Mucosa of rectum (tissue), 2 donors: Measurements from ENCODE around the gene ABI1.
"Not testable (repeated sequence)": the region's sequence is repeated elsewhere in the genome, so short reads cannot be mapped to it uniquely, and the experiment has no call there.

Experiments
- H3K27ac ChIP-seq, 2 donors: one replicate each; pipeline ENCODE4 v1.7.0; 2013; ENCODE audit warnings: inconsistent platforms in 2 of 2, low read depth in 2 of 2, low read length in 2 of 2
- H3K27me3 ChIP-seq, 2 donors: one replicate each; pipeline ENCODE4 v1.7.0; 2013; ENCODE audit warnings: low read length in 2 of 2; ENCODE audit not compliant: control insufficient read depth in 2 of 2, insufficient read depth in 2 of 2
- H3K36me3 ChIP-seq, 2 donors: one replicate each; pipeline ENCODE4 v1.7.0; 2013; ENCODE audit warnings: low read length in 2 of 2; ENCODE audit not compliant: control insufficient read depth in 2 of 2, insufficient read depth in 2 of 2
- H3K4me1 ChIP-seq, 2 donors: one replicate each; pipeline ENCODE4 v1.7.0; 2013; ENCODE audit warnings: low read length in 2 of 2, mild to moderate bottlenecking in 1 of 2; ENCODE audit not compliant: control insufficient read depth in 2 of 2, insufficient read depth in 2 of 2
- H3K4me3 ChIP-seq, 2 donors: one replicate each; pipeline ENCODE4 v1.7.0; 2013; ENCODE audit warnings: low read length in 2 of 2
- H3K9ac ChIP-seq, 2 donors: one replicate each; pipeline ENCODE4 v1.7.0; 2013; ENCODE audit warnings: low read length in 2 of 2, low read depth in 1 of 2, mild to moderate bottlenecking in 1 of 2
- H3K9me3 ChIP-seq, 2 donors: one replicate each; pipeline ENCODE4 v1.7.0; 2013; ENCODE audit warnings: low read length in 2 of 2; ENCODE audit not compliant: control insufficient read depth in 2 of 2
- donor health status: healthy.
- donor health status: Normal muscosa, but diverticular disease.

Gene ABI1

DNA sequence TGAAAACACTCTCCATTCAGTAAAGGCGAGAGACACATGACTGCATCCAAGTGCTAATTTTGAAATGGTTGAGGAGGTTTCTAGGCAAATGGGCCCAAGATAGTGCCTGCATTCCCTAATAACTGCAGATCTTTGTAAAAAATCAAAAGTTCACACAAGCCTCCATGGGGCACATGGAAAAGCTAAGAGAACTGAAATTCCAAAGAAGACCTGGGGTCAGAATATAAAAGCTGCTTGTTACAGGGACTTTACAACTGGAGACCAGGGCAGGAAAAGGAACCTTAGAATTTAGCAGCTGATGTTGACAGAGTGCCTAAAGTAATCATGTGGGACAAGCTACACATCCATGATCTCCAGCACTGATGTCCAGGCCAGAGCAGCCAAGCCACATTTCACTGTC is 10.0 kb upstream of the ABI1 start:
- no peaks in the 10 kb centered on the region for H3K36me3 ChIP-seq
- H3K4me3 ChIP-seq = no peak overlapping the region
- no peaks in the 10 kb centered on the region for H3K4me1 ChIP-seq

GRCh38 chr10:26869528-26869927 is 8.8 kb upstream of the ABI1 start:
- Histone ChIP-seq H3K9me3 (no peaks in the 10 kb centered on the region), H3K4me1 (no peaks in the 10 kb centered on the region), H3K27me3 (no peaks in the 10 kb centered on the region), H3K4me3 (no peak overlapping the region), H3K9ac (no peak overlapping the region), H3K36me3 (no peaks in the 10 kb centered on the region), H3K27ac (no peak overlapping the region)

More for the DNA sequence above, 10.0 kb upstream of the ABI1 start:
- no peaks in the 10 kb centered on the region for H3K9me3 ChIP-seq
- no peak overlapping the region for H3K27ac ChIP-seq
- no peaks in the 10 kb centered on the region for H3K27me3 ChIP-seq
- H3K9ac ChIP-seq = no peak overlapping the region

DNA sequence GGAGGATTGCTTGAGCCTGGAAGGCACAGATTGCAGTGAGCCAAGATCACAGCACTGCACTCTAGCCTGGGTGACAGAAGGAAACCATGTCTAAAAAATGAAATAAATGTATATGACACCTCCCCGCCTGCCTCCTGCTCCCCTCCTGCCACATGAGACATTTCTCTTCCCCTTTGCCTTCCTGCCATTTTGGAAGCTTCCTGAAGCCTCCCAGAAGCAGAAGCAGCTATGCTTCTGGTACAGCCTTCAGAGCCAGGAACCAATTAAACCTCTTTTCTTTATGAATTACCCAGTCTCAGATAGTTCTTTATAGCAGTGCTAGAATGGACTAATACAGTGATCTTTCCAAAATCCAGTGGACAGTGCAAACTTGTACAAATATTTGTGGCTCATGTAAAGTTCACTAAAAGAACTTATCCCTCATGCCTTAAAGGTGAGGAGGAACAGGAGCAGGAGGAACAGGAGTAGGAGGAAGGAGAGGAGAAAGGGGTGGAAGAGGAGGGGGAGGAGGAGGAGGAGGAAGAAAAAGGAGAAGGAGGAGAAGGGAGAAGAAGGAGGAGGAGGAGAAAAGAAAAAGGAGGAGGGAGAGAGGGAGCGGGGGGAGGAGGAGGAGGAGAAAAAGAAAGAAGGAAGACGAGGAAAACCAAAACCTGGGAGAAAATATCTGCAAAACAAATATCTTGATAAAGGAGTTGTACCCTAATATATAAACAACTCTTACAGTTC is 2.8 kb upstream of the ABI1 start:
- peaks cover 5 to 13% of the 10 kb centered on the region in 2 donors for H3K4me1 ChIP-seq
- no peaks in the 10 kb centered on the region for H3K36me3 ChIP-seq
- no peak overlapping the region for H3K4me3 ChIP-seq
- H3K27ac ChIP-seq = no peak overlapping the region
- H3K27me3 ChIP-seq = no peaks in the 10 kb centered on the region
- no peaks in the 10 kb centered on the region for H3K9me3 ChIP-seq
- no peak overlapping the region for H3K9ac ChIP-seq

DNA sequence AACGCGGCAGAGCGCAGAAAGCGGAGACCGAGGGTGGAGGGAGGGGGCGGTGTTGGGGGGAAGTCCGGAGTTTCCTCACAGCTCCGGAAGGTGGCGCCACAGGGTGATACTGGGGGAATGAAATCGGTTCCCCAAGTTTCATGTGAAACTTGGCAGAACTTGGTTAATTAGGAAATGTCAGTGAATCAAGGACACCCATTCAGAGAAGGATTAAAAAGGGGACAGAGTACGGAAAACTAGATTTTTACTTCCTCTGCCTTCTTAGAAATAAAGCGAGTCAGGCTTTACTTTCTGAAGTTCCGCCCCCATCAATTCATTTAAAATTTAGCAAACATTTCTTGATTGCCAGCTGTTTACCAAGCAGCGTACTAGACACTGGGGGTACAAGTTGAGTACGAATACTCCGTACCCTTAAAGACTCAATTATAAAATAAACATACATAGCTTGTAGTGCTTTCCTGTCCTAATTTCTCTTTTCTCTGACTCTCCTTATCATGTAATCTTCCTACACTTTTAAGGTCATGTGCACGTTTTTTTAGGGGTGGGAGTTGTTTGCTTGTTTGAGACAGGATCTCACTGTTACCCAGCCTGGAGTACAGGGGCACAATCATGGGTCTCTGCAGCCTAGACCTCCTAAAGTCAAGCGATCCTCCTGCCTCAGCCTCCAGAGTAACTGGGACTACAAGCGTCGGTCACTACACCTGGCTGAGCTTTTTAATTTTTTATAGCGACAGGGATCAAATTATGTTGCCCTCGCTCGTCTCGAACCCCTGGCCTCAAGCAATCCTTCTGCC is 644 bp upstream of the ABI1 start:
- H3K27ac ChIP-seq = no peak overlapping the region
- peak overlapping the region; percentile 58 for H3K9ac ChIP-seq
- no peaks in the 10 kb centered on the region for H3K27me3 ChIP-seq

DNA sequence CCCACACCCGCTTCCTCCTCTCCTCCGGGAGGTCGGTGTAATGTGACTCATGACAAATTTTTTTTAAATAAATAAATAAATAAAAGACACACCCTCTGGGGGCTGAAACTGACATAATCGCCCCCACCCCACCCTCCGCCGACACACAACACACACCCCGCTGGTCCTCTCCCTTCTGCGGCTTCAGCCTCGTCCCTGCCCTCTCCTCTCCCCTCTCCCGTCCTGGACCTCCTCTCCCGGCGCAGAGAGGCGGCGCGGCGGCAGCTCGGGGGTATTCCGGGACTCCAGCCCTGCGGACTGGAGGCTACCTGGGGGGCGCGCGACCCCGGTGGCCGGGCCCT is 686 bp downstream of the ABI1 start:
- no peaks in the 10 kb centered on the region for H3K36me3 ChIP-seq
- peak overlapping the region; percentile 98 to 99 for H3K27ac ChIP-seq
- H3K4me3 ChIP-seq = peak overlapping the region; percentile 97
- no peaks in the 10 kb centered on the region for H3K27me3 ChIP-seq
- no peaks in the 10 kb centered on the region for H3K9me3 ChIP-seq
- H3K4me1 ChIP-seq = peaks cover 10 to 25% of the 10 kb centered on the region in 2 donors
- peak overlapping the region; percentile 94 to 96 for H3K9ac ChIP-seq

More for the DNA sequence above, 644 bp upstream of the ABI1 start:
- Histone ChIP-seq H3K4me1 (peaks cover 9 to 20% of the 10 kb centered on the region in 2 donors), H3K36me3 (no peaks in the 10 kb centered on the region), H3K9me3 (no peaks in the 10 kb centered on the region), H3K4me3 (peak overlapping the region; percentile 34 to 72)

GRCh38 chr10:26859241-26860101 is 1.3 kb downstream of the ABI1 start:
- Histone ChIP-seq H3K4me1 (peaks cover 14 to 26% of the 10 kb centered on the region in 2 donors), H3K4me3 (peak overlapping the region; percentile 97), H3K9me3 (no peaks in the 10 kb centered on the region), H3K36me3 (no peaks in the 10 kb centered on the region), H3K9ac (peak overlapping the region; percentile 94 to 96), H3K27ac (peak overlapping the region; percentile 98 to 99), H3K27me3 (no peaks in the 10 kb centered on the region)

- Histone ChIP-seq H3K4me1 (peaks cover 16 to 26% of the 10 kb centered on the region in 2 donors), H3K9ac (peak overlapping the region; percentile 15 to 94), H3K27ac (peak overlapping the region in 1 of 2 donors; percentile 11), H3K36me3 (no peaks in the 10 kb centered on the region), H3K9me3 (no peaks in the 10 kb centered on the region), H3K4me3 (peak overlapping the region; percentile 97), H3K27me3 (no peaks in the 10 kb centered on the region)
Measured at GRCh38 chr10:26858707-26859034, 2.1 kb downstream of the ABI1 start.

DNA sequence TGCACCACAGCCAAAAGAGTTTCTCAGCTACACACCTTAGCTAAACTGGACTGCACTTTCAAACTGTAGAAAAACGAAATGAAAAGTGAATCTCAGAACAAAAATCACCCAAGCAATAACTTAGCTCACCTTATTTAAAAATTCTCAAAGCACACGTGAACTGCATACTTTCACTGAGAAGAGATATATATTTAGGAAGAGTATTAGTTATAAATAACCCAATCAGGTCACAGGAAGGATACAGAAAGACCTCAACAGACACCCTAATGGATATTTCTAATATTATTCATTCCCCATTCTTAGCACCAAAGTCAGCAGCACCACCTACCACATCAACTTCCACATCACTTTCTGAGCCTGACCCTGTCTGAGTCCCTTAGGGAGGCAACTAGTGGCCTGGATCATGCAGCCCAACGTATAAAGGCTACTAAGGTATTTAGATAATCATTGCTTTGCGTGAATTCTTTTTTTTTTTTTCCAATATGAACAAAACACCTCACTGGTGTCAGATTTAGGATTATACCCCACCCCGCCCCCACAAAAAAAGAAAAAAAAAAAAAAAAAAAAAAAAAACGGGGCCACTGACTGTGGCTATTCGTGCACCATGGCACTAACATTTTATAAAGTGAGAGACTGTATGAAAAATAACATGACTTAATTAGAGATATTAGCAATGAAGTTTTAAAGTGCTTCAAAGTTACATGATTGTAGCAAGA is 2.6 kb downstream of the ABI1 start:
- Histone ChIP-seq H3K4me3 (peak overlapping the region in 1 of 2 donors; percentile 97), H3K27ac (no peak overlapping the region), H3K36me3 (no peaks in the 10 kb centered on the region), H3K9ac (peak overlapping the region in 1 of 2 donors; percentile 15), H3K27me3 (no peaks in the 10 kb centered on the region), H3K9me3 (no peaks in the 10 kb centered on the region), H3K4me1 (peaks cover 16 to 26% of the 10 kb centered on the region in 2 donors)

DNA sequence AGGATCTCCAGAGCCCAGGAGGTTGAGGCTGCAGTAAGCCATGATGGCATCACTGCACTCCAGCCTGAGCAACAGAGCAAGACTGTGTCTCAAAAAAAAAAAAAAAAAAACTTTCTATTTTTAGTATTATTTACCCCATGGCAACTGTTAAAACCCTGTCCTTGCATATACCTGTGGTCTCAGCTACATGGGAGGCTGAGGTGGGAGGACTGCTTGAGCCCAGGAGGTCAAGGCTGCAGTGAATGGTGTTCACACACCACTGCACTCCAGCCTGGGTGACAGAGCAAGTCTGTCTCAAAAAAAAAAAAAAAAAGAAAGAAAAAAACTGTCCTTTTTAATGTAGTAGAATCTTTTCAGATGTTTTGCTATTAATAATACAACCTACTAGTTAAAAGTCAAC is 3.2 kb downstream of the ABI1 start:
- not testable (repeated sequence) for H3K27ac ChIP-seq, H3K27me3 ChIP-seq

More for the DNA sequence above, 3.2 kb downstream of the ABI1 start:
- H3K9me3 ChIP-seq, H3K9ac ChIP-seq, H3K4me3 ChIP-seq, H3K36me3 ChIP-seq: not testable (repeated sequence)
- peaks cover 16 to 26% of the 10 kb centered on the region in 2 donors for H3K4me1 ChIP-seq
